ENCODE results near the gene ACTR6.

ACTR6 gene

GRCh38 chr12:100266835-100267602 is 66.4 kb downstream of the ACTR6 start, which contains the start of the genes DEPDC4 and SCYL2:
Gene DEPDC4, minus strand, starts transcription at chr12:100267079. Its CDS starts 3 bp downstream, at chr12:100267076.
Gene SCYL2, plus strand, starts transcription at chr12:100267177. Its CDS starts 15,794 bp downstream, at chr12:100282971.
- Histone ChIP-seq H3K36me3 (ENCODE audit: control insufficient read depth, insufficient read depth, low read length) (no peaks in the 10 kb centered on the region), H3K4me3 (ENCODE audit: low read depth, low read length) (peak within 1 kb of the TSS; percentile 88), H3K9me3 (ENCODE audit: control insufficient read depth, insufficient read depth, low read length) (no peaks in the 10 kb centered on the region), H3K27ac (ENCODE audit: low read depth, low read length) (peak within 1 kb of the TSS; percentile 97), H3K27me3 (ENCODE audit: control insufficient read depth, insufficient read depth, low read length) (no peaks in the 10 kb centered on the region), H3K4me1 (ENCODE audit: control insufficient read depth, insufficient read depth, low read length) (peaks cover 19% of the 10 kb centered on the region), H3K9ac (ENCODE audit: low read depth, low read length) (peak within 1 kb of the TSS; percentile 79)

GRCh38 chr12:100267603-100268281 is 67.1 kb downstream of the ACTR6 start:
- H3K4me3 ChIP-seq (ENCODE audit: low read depth, low read length), result peak overlapping the region; percentile 88
- peak overlapping the region; percentile 79 for H3K9ac ChIP-seq (ENCODE audit: low read depth, low read length)
- no peaks in the 10 kb centered on the region for H3K9me3 ChIP-seq (ENCODE audit: control insufficient read depth, insufficient read depth, low read length)
- H3K36me3 ChIP-seq (ENCODE audit: control insufficient read depth, insufficient read depth, low read length), result no peaks in the 10 kb centered on the region
- no peaks in the 10 kb centered on the region for H3K27me3 ChIP-seq (ENCODE audit: control insufficient read depth, insufficient read depth, low read length)
- peaks cover 26% of the 10 kb centered on the region for H3K4me1 ChIP-seq (ENCODE audit: control insufficient read depth, insufficient read depth, low read length)
- peak overlapping the region; percentile 97 for H3K27ac ChIP-seq (ENCODE audit: low read depth, low read length)

- peaks cover 26% of the 10 kb centered on the region for H3K4me1 ChIP-seq (ENCODE audit: control insufficient read depth, insufficient read depth, low read length)
- H3K27me3 ChIP-seq (ENCODE audit: control insufficient read depth, insufficient read depth, low read length), result no peaks in the 10 kb centered on the region
- no peak overlapping the region for H3K27ac ChIP-seq (ENCODE audit: low read depth, low read length)
- no peaks in the 10 kb centered on the region for H3K9me3 ChIP-seq (ENCODE audit: control insufficient read depth, insufficient read depth, low read length)
- peak overlapping the region; percentile 88 for H3K4me3 ChIP-seq (ENCODE audit: low read depth, low read length)
- H3K36me3 ChIP-seq (ENCODE audit: control insufficient read depth, insufficient read depth, low read length), result no peaks in the 10 kb centered on the region
- no peak overlapping the region for H3K9ac ChIP-seq (ENCODE audit: low read depth, low read length)
Observed at GRCh38 chr12:100268835-100269564, 68.4 kb downstream of the ACTR6 start.

- H3K9ac ChIP-seq (ENCODE audit: low read depth, low read length), result no peak overlapping the region
- no peak overlapping the region for H3K27ac ChIP-seq (ENCODE audit: low read depth, low read length)
- H3K4me1 ChIP-seq (ENCODE audit: control insufficient read depth, insufficient read depth, low read length), result peaks cover 15% of the 10 kb centered on the region
- H3K36me3 ChIP-seq (ENCODE audit: control insufficient read depth, insufficient read depth, low read length), result no peaks in the 10 kb centered on the region
- H3K9me3 ChIP-seq (ENCODE audit: control insufficient read depth, insufficient read depth, low read length), result no peaks in the 10 kb centered on the region
- H3K27me3 ChIP-seq (ENCODE audit: control insufficient read depth, insufficient read depth, low read length), result no peaks in the 10 kb centered on the region
- H3K4me3 ChIP-seq (ENCODE audit: low read depth, low read length), result no peak overlapping the region
Observed at GRCh38 chr12:100273782-100274181, 73.2 kb downstream of the ACTR6 start.

Data from HUES48 (cell line).